Stimulated activated CD4-positive, alpha-beta T cell treated with anti-CD3 and anti-CD28 coated beads, TNF-alpha, amount 100 ng/mL, for 1 hour (primary cell): ENCODE measurements around the gene RPL10A.
"Not testable (repeated sequence)": the region's sequence is repeated elsewhere in the genome, so short reads cannot be mapped to it uniquely, and the experiment has no call there.

Source experiments
- DNase-seq, 3 donors: peaks; one replicate each; pipeline ENCODE4 v3.0.0-alpha.2; 2020; ENCODE audit warnings: low read depth in 3 of 3, low spot score in 1 of 3

RPL10A gene

DNA sequence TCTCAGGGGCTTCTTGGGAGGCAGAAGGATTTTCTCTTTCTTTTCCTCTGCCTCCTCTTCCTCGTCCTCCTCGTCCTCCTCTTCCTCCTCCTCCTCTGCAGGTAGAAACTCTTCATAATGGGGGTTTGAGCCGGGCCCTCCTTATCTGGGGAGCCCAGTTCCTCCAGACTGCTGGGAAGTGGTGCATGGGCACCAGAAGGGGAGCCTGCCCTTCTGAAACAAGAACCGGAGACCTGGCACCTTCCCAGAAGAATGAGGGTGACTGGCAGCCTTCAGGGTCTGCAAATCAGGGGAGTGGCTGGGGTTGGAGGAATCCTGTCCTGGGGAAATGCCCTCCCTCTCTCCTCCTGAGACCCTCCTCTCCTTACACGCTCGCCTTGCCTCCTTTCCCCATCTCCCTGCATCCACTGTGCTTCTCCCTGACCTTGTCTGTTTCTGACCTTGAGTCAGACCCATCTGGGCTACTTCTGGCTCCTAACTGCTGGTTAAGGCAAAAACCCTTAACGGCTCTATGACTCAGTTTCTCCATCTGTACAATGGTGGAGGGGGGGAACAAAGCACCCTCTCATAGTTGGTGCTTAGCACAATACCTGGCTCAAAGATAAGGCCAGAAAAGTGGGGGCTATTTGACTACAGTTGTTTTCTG, 42.8 kb downstream of the RPL10A start:
- no peak for DNase-seq

DNA sequence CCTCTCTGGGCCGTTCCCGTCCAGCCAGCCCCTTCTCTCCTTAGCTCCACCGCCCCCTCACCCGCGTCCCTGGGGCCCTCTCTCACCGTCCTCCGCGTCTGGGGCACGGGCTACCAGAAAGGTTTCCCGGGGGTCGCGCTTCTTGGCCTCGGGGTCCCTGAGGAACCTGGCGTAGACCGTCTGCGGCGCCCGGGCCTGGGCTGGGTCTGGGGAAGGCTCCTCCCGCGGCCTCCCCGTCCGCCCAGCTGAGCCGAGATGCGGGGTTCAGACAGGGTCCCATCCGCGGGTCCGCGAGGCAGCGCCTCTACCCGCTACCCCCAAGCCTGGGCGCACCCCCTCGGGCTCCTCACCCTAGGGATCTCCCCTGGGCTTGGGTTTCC, 43.4 kb downstream of the RPL10A start:
- no peak for DNase-seq

DNA sequence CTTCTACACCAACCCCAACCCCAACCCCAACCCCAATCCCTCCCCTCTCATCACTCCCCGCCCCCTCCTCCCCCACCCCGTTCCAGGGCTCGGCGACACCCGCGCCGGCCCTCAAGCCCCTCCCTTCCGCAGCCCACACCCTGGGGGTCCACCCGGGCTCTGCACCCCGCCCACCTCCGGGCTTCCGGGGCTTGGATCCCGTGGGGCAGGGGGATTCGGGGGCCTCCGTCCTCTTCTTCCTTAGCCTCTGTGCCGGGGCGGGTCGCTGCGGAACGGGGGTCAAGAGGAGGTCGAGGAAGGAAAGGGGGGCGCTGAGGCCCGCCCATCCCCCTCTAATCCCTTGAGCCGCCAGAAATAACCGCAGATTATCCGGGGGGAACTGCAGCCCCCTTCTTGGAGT, 43.8 kb downstream of the RPL10A start:
- DNase-seq, result no peak

DNA sequence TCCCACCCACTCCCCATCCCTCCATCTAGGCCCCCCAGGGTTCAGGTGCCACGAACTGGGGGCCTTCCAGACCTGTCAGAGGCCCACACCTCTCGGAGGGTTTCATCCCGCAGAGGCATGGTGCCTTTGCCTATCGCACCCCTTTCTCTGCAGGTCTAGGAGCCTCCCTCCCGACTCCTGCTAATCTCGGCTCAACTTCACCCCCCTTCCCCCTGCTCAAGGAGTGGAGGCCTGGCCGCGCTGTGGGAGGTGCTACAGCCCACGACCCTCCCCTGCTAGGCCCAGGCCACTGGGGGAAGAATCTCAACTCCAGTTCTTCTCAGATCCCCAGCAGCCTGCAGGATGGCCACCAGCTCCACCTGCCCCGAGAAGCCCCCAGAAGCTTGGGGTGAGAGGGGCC, 44.5 kb downstream of the RPL10A start, which contains the start of gene TULP1:
Gene TULP1 (minus strand): TSS at position 157 of the 400 bp plus-strand sequence. CDS start 38 bp downstream, at position 119.
- no peak for DNase-seq

DNA sequence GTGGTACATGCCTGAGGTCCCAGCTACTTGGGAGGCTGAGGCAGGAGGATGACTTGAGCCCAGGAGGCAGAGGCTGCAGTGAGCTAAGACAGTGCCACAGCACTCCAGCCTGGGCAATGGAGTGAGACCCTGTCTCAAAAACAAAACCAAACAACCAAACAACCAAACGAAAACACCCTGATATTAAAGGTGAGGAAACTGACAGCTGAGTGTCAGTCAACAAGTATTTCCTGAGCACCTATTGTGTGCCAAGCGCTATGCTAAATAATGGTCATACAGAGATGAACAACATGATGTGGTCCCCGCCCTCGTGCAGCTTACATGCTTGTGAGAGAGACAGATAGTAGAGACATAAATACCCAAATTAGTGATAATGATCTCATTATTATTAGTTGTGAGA, 46.4 kb downstream of the RPL10A start:
- DNase-seq, result no peak

DNA sequence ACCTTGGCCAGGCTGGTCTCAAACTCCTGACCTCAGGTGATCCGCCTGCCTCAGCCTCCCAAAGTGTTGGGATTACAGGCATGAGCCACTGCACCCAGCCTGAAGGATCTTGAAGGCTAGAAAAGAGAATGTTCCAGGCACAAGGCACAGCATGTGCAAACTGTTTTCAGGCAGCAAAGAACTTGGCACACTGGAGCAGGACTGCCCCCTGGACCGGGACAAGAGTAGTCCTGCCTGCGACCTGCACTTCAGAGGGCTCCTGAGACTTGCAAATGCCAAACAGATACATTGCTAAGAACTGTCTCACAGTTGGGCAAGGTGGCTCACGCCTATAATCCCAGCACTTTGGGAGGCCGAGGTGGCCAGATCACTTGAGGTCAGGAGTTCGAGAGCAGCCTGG, 47.7 kb downstream of the RPL10A start:
- DNase-seq, result not testable (repeated sequence)

DNA sequence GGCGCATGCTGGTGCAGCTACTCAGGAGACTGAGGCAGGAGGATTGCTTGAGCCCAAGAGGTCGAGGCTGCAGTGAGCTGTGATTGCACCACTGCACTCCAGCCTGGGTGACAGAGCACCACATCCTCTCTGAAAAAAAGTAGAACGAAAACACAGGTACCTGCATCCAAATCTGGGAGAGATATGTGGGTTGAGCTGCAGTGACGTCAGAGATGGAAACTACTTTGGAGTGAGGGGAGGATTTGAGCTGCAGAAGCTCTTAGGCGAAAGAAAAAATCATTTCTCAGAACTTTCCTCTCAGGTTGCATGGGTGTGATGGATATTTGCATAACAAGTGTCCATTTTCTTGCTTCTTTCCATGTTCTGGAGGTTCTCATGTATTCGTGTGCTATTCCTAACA, 48.5 kb downstream of the RPL10A start:
- DNase-seq, result no peak

DNA sequence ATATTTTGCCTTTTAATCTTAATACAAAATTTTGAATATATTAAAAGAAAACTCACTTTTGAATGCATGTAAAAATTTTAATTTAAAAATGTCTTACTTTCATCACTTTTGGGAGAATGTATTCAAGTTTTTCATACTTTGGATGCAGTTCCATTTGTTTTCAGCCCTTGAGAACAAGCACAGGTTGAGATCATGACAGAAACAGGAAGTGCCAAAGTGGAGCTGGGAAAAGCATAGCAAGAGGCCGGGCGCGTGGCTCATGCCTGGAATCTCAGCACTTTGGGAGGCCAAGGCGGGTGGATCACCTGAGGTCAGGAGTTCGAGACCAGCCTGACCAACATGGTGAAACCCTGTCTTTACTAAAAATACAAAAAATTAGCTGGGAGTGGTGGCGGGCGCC, 49.8 kb downstream of the RPL10A start:
- not testable (repeated sequence) for DNase-seq

DNA sequence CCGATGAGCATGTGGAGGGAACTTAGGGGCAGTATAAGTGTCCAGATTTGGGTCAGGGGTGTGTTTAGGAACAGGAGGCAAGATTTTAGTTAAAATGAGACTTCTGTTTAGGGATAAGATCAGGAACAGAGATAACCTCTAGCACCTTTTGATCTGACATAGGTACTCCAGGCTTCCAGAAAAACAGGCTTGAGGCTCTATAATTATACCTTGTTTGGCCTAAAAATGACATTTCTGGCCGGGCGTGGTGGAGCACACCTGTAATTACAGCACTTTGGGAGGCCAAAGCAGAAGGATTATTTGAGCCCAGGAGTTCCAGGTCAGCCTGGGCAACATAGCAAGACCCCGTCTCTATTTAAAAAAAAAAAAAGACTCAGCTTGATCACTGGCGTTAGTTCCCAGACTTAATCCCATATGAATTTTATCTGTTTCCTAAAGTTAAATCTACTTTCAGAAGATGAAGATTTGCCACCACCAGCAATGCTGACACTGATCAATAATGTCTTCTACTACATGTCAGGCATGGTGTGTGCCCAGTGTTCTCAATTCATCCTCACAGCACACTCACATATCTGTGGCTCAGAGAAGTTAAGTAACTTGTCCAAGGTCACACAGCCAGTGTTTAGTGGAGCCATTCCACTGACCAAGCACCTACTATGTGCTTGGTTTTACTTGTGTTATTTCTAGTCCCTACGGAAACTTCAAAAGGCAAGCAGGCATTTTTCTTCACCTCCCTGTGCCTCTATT, 50.5 kb downstream of the RPL10A start:
- no peak for DNase-seq

DNA sequence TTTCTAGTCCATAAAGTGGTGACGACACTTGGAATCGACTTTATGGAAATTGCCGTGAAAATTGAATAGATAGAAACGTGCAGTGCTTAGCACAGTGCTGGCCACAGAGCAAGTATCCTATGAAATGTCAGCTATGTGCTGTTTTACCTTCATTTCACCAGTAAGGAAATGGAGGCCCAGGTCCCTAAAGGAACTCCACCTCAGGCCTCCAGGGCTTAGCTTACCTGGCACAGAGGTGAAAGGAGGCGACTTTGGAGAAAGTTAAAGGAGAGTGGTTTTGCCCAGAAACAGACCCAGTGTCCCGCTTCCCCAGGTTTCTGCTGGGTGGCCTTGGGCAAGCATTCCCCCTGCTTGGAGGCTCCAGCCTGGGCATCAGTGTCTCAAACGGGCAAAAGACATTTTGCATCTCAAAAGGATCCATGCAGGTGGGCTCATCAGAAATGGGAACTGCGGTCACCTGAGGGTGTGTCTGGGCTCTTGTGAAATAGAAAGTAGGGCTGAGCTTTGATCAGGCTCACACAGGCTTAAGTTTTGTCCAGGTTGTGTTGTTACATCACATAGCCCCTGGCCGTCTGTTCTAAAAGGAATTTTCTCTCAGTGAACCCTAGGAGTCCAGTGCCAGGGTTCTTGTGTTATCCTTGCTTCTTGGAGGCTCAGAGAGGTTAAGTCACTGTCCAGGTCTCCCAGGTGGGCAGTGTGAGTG, 51.3 kb downstream of the RPL10A start:
- no peak for DNase-seq
